ENCODE measurements around the gene ACTN2.

ACTN2 gene

DNA sequence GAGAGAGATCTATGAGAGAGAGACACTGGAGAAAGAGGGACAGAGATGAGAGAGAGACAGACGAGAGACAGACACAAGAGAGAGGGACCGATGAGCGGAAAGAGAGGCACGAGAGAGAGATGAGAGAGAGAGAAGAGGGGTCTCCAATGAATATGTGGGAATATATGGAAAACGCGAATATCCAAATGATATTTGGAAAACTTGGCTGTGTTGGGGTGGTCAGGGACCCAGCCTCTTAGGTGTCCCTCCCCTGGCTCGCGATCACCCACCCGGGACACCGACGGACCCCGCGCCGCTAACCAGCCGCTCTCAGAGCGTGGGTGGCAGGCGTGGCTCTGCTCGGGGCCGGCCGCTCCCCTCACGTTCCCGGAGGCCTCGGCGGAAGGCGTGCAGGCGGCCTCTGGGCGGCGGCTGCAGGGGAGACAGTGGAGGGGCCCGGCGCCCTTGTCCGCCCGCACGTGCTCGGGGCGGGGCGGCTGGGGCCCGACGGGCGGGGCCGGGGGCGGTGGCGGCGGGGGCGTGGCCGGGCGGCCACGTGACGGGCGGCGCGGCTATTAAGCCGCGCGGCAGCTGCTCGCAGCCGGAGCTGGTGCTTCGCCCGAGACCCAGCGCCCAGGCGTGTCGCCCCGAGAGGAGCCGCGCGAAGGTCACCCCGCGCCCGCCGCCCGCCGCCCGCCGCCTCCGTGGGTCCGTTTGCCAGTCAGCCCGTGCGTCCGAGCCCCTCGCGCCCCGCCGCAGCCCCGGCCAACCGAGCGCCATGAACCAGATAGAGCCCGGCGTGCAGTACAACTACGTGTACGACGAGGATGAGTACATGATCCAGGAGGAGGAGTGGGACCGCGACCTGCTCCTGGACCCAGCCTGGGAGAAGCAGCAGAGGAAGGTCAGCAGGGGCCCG lies at the start of gene ACTN2:
ACTN2 (plus strand) TSS at position 583 of the 898 bp plus-strand sequence; CDS start at position 758, 175 bp downstream.
- H3K9me3 ChIP-seq (ENCODE audit: low read depth, low read length), result peaks cover 8% of the 10 kb centered on the region; the same call in 1 of the 2 replicates
- DNase-seq (ENCODE audit: low read depth, low spot score), result no peak
- peak; percentile 60 for TF ChIP-seq POLR2AphosphoS5 (IDR thresholded peaks at IDR 0.05; ENCODE audit: borderline replicate concordance, low read depth, low read length)
- no peak for TF ChIP-seq EZH2 (IDR thresholded peaks at IDR 0.05)
- no peak for TF ChIP-seq FOXP2 (optimal IDR thresholded peaks at IDR 0.05; ENCODE audit: control extremely low read depth, extremely low read length, insufficient read depth)
- peak within 1 kb of the TSS; percentile 84 for H3K9ac ChIP-seq (ENCODE audit: insufficient read length)
- H3K36me3 ChIP-seq (ENCODE audit: insufficient read depth, low read length), result peaks cover 9% of the 10 kb centered on the region; the same call in 1 of the 2 replicates
- H3K4me3 ChIP-seq, result peak within 1 kb of the TSS; percentile 89
- no peak within 1 kb of the TSS for H3K27ac ChIP-seq

DNA sequence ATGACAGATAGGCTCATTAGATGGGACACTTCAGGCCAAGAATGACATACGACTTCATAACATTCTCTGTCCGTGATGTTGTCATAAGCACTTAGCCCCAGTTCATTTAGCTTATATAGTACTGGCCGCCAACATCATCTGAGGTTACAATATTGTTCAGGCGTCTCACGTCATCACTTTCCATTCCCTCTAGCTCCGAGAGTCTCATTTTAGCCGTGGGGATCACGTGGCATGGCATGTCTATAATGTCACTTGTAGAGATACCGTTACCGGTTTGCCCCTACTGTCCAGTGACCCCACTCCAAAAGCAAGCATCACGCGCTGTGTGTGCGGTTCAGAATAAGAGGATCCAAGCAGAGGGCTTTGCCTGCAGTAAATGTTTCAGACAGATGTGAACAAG lies 47.4 kb upstream of the ACTN2 start:
- Histone ChIP-seq H3K9ac (ENCODE audit: insufficient read length) (no peak overlapping the region), H3K36me3 (ENCODE audit: insufficient read depth, low read length) (no peaks in the 10 kb centered on the region), H3K27ac (no peak overlapping the region), H3K4me3 (no peak overlapping the region), H3K9me3 (ENCODE audit: low read depth, low read length) (no peaks in the 10 kb centered on the region)
- TF ChIP-seq FOXP2 (optimal IDR thresholded peaks at IDR 0.05; ENCODE audit: control extremely low read depth, extremely low read length, insufficient read depth) (no peak), POLR2AphosphoS5 (IDR thresholded peaks at IDR 0.05; ENCODE audit: borderline replicate concordance, low read depth, low read length) (no peak), EZH2 (IDR thresholded peaks at IDR 0.05) (no peak)
- no peak for DNase-seq (ENCODE audit: low read depth, low spot score)

DNA sequence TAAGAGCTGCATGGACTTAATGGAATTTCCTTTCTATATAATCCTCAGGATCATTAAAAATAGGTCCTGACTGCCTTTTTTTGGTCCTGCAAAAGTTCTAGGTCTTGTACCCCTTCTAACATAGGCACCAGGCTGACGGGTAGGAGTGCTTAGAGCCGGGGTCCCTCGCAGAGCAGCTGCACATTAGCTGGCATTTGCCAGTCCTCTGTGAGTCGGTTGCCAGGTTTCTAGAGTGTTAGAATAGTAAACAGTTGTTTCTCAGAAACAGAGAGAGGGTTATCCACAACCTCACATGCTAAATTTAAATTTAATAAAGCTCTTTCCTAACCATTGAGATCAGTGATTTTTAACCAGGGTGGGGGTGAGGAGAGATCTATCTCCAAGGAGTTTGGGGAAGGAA lies 46.6 kb upstream of the ACTN2 start:
- TF ChIP-seq EZH2 (IDR thresholded peaks at IDR 0.05) (no peak), POLR2AphosphoS5 (IDR thresholded peaks at IDR 0.05; ENCODE audit: borderline replicate concordance, low read depth, low read length) (no peak), FOXP2 (optimal IDR thresholded peaks at IDR 0.05; ENCODE audit: control extremely low read depth, extremely low read length, insufficient read depth) (no peak)
- H3K9me3 ChIP-seq (ENCODE audit: low read depth, low read length), result no peaks in the 10 kb centered on the region
- no peaks in the 10 kb centered on the region for H3K36me3 ChIP-seq (ENCODE audit: insufficient read depth, low read length)
- no peak overlapping the region for H3K4me3 ChIP-seq
- no peak for DNase-seq (ENCODE audit: low read depth, low spot score)
- 0 out of 2 replicates have a peak overlapping the region, but pooled peaks have one; percentile 30 for H3K27ac ChIP-seq
- H3K9ac ChIP-seq (ENCODE audit: insufficient read length), result no peak overlapping the region

DNA sequence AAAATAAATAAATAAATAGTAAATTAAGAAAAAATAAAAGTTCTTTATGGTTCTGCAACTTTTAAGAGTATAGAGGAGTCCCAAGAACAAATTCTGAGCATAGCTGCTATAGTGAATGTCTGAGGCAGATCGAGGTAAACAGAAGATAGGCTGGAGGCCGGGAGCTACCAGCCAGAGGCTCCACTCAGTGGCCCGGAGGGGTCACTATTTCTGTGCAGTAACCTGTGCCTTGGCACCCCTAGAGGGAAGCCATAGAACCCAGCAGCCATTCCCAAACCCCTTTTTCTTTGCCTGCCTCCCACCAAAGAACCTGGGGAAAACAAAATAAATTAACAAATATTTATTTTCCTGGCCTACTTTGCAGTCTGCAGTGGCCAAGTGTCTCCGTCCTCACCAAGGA lies 43.5 kb upstream of the ACTN2 start:
- no peak for DNase-seq (ENCODE audit: low read depth, low spot score)
- TF ChIP-seq FOXP2 (optimal IDR thresholded peaks at IDR 0.05; ENCODE audit: control extremely low read depth, extremely low read length, insufficient read depth) (no peak), EZH2 (IDR thresholded peaks at IDR 0.05) (no peak)
- no peak overlapping the region for H3K27ac ChIP-seq
- H3K4me3 ChIP-seq, result no peak overlapping the region
- no peaks in the 10 kb centered on the region for H3K9me3 ChIP-seq (ENCODE audit: low read depth, low read length)
- H3K9ac ChIP-seq (ENCODE audit: insufficient read length), result no peak overlapping the region
- H3K36me3 ChIP-seq (ENCODE audit: insufficient read depth, low read length), result no peaks in the 10 kb centered on the region

DNA sequence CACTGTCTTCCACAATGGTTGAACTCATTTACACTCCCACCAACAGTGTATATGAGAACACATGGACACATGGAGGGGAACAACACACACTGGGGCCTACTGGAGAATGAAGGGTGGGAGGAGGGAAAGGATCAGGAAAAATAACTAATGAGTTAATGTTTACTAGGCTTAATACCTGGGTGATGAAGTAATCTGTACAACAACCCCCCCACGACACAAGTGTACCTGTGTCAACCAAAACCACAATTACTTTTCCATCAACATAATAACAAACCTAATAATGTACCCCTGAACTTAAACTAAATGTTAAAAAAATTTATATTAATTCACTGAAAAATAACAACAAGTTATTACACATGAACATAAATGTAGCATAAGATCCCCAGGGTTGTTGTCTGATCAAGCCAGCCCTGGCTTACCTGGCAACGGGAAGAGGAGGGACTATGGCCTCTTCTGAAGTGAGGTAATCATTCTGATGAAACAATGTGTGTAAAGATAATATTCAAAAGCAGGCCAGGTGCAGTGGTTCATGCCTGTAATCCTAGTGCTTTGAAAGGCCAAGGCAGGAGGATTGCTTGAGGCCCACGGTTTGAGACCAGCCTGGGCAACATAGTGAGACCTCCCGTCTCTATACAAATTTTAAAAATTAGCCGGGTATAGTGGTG lies 41.2 kb upstream of the ACTN2 start:
- Histone ChIP-seq H3K27ac (no peak overlapping the region), H3K9me3 (ENCODE audit: low read depth, low read length) (no peaks in the 10 kb centered on the region), H3K4me3 (no peak overlapping the region), H3K9ac (ENCODE audit: insufficient read length) (no peak overlapping the region), H3K36me3 (ENCODE audit: insufficient read depth, low read length) (no peaks in the 10 kb centered on the region)
- TF ChIP-seq FOXP2 (optimal IDR thresholded peaks at IDR 0.05; ENCODE audit: control extremely low read depth, extremely low read length, insufficient read depth), result no peak
- TF ChIP-seq POLR2AphosphoS5 (IDR thresholded peaks at IDR 0.05; ENCODE audit: borderline replicate concordance, low read depth, low read length), result no peak
- TF ChIP-seq EZH2 (IDR thresholded peaks at IDR 0.05), result no peak
- DNase-seq (ENCODE audit: low read depth, low spot score), result no peak

DNA sequence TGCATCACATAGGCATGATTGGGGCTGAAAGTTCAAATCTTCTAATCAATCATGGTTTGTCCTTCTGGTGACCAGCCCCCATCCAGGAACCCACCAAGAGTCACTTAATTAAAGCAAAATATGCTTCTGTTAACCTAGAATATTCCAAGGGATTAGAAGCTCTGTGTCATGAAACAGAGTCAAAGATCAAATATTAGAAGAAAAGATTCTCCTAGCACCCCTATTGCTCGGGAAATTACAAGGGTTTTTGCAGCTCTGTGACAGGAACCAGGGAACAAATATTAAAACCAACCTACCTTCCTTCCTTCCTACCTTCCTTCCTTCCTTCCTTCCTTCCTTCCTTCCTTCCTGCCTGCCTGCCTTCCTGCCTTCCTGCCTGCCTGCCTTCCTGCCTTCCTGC lies 31.8 kb upstream of the ACTN2 start:
- no peaks in the 10 kb centered on the region for H3K36me3 ChIP-seq (ENCODE audit: insufficient read depth, low read length)
- peak; percentile 89 for DNase-seq (ENCODE audit: low read depth, low spot score)

DNA sequence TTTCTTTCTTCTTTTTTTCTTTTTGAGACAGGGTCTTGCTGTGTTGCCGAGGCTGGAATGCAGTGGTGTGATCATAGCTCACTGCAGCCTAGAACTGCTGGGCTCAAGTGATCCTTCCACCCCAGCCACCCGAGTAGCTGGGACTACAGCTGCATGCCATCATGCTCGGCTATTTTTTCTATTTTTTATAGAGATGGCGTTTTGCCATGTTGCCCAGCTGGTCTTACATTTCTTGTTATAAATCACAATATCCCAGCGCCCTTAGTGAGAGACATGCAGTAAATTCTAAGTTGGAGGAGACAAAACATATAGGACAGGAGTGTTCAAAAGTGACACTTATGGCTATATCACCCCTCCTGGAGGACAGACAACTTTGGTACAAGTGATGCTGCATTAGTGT lies 31.3 kb upstream of the ACTN2 start:
- Histone ChIP-seq H3K9me3 (ENCODE audit: low read depth, low read length) (peaks cover 4% of the 10 kb centered on the region; the same call in 1 of the 2 replicates), H3K4me3 (peak overlapping the region; percentile 67), H3K9ac (ENCODE audit: insufficient read length) (peak overlapping the region; percentile 72), H3K27ac (peak overlapping the region; percentile 100), H3K36me3 (ENCODE audit: insufficient read depth, low read length) (no peaks in the 10 kb centered on the region)
- DNase-seq (ENCODE audit: low read depth, low spot score), result peak; percentile 97
- TF ChIP-seq POLR2AphosphoS5 (IDR thresholded peaks at IDR 0.05; ENCODE audit: borderline replicate concordance, low read depth, low read length) (peak; percentile 58; the same call in 1 of the 2 replicates), EZH2 (IDR thresholded peaks at IDR 0.05) (no peak)

More for the DNA sequence above, 31.8 kb upstream of the ACTN2 start:
- H3K27ac ChIP-seq, result peak overlapping the region; percentile 100
- H3K9me3 ChIP-seq (ENCODE audit: low read depth, low read length), result peaks cover 4% of the 10 kb centered on the region; the same call in 1 of the 2 replicates
- H3K9ac ChIP-seq (ENCODE audit: insufficient read length), result peak overlapping the region; percentile 77
- TF ChIP-seq FOXP2 (optimal IDR thresholded peaks at IDR 0.05; ENCODE audit: control extremely low read depth, extremely low read length, insufficient read depth) (no peak), POLR2AphosphoS5 (IDR thresholded peaks at IDR 0.05; ENCODE audit: borderline replicate concordance, low read depth, low read length) (no peak), EZH2 (IDR thresholded peaks at IDR 0.05) (no peak)
- peak overlapping the region; percentile 30; the same call in 1 of the 2 replicates for H3K4me3 ChIP-seq

DNA sequence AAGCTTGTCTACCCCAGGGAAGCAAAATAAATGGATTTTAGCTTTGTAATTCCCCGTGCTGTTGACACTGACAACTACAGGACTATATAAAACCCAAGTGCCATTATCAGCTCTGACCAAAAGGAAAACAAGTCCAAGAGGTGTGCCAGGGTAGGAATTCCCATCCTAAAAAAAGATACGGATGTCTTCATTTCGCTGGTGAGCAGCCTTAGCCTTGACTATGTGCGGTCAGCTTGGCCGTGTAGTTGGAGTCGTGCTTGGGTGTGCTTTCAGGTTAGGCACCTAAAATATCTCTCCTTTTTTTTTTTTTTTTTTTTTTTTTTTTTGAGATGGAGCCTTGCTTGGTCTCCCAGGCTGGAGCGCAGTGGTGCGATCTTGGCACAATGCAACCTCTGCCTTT lies 28.9 kb upstream of the ACTN2 start:
- Histone ChIP-seq H3K4me3 (no peak overlapping the region), H3K9ac (ENCODE audit: insufficient read length) (no peak overlapping the region), H3K27ac (peak overlapping the region; percentile 100), H3K36me3 (ENCODE audit: insufficient read depth, low read length) (no peaks in the 10 kb centered on the region), H3K9me3 (ENCODE audit: low read depth, low read length) (peaks cover 4% of the 10 kb centered on the region; the same call in 1 of the 2 replicates)
- no peak for TF ChIP-seq POLR2AphosphoS5 (IDR thresholded peaks at IDR 0.05; ENCODE audit: borderline replicate concordance, low read depth, low read length)
- TF ChIP-seq FOXP2 (optimal IDR thresholded peaks at IDR 0.05; ENCODE audit: control extremely low read depth, extremely low read length, insufficient read depth), result no peak
- no peak for TF ChIP-seq EZH2 (IDR thresholded peaks at IDR 0.05)
- no peak for DNase-seq (ENCODE audit: low read depth, low spot score)
